SK-N-SH treated with all-trans-retinoic acid at 6 μM for 48 hours (cell line): ENCODE measurements around the gene MAP7.

Experiments
- ATAC-seq: fragments of 200-7000 bp; cut with Tn5 transposase; 3 replicates; pipeline ENCODE4 v1.9.1; 2020; ENCODE audit warnings: mild to moderate bottlenecking, moderate library complexity
- ARNTL ChIP-seq: fragments of 450-650 bp; formaldehyde crosslinking; IDR thresholded peaks from 2 replicates; pipeline ENCODE4 v1.5.0; 2020; ENCODE audit warnings: low read depth, mild to moderate bottlenecking, moderate library complexity, borderline replicate concordance
- BACH2 ChIP-seq: fragments of 250-450 bp; sonication (Bioruptor Pico); IDR thresholded peaks from 2 replicates; pipeline ENCODE4 v1.9.0; 2021; ENCODE audit warnings: mild to moderate bottlenecking, borderline replicate concordance
- CREB5 ChIP-seq: fragments of 250-450 bp; sonication (Bioruptor Pico); IDR thresholded peaks from 2 replicates; pipeline ENCODE4 v1.5.1; 2020; ENCODE audit warnings: low read depth, mild to moderate bottlenecking, moderate library complexity
- CSDC2 ChIP-seq: fragments of 250-450 bp; sonication (Bioruptor Pico); IDR thresholded peaks from 2 replicates; pipeline ENCODE4 v1.5.0; 2020; ENCODE audit warnings: mild to moderate bottlenecking, moderate library complexity
- CSRNP3 ChIP-seq: fragments of 250-450 bp; sonication (Bioruptor Pico); IDR thresholded peaks from 2 replicates; pipeline ENCODE4 v1.5.1; 2021; ENCODE audit warnings: mild to moderate bottlenecking, moderate library complexity
- ESRRG ChIP-seq: fragments of 250-450 bp; sonication (Bioruptor Pico); IDR thresholded peaks from 2 replicates; pipeline ENCODE4 v1.6.1; 2021; ENCODE audit warnings: mild to moderate bottlenecking
- GLIS3 ChIP-seq: fragments of 250-450 bp; sonication (Bioruptor Pico); IDR thresholded peaks from 2 replicates; pipeline ENCODE4 v1.5.0; 2020; ENCODE audit warnings: mild to moderate bottlenecking, moderate library complexity
- ISL1 ChIP-seq: fragments of 250-450 bp; sonication (Bioruptor Pico); IDR thresholded peaks from 2 replicates; pipeline ENCODE4 v2.1.2; 2022; ENCODE audit warnings: mild to moderate bottlenecking, moderate library complexity
- OSR1 ChIP-seq: fragments of 250-450 bp; sonication (Bioruptor Pico); IDR thresholded peaks from 2 replicates; pipeline ENCODE4 v1.8.0; 2022; ENCODE audit warnings: moderate library complexity, mild to moderate bottlenecking, inconsistent platforms
- POU6F1 ChIP-seq: fragments of 250-450 bp; sonication (Bioruptor Pico); IDR thresholded peaks from 2 replicates; pipeline ENCODE4 v1.8.0; 2021; ENCODE audit warnings: low read depth, mild to moderate bottlenecking, moderate library complexity, borderline replicate concordance
- PPARA ChIP-seq: fragments of 250-450 bp; sonication (Bioruptor Pico); IDR thresholded peaks from 2 replicates; pipeline ENCODE4 v1.5.0; 2020; ENCODE audit warnings: mild to moderate bottlenecking, borderline replicate concordance
- SNAI2 ChIP-seq: fragments of 250-450 bp; sonication (Bioruptor Pico); IDR thresholded peaks from 2 replicates; pipeline ENCODE4 v1.5.0; 2020; ENCODE audit warnings: mild to moderate bottlenecking, moderate library complexity
- TCF4 ChIP-seq: fragments of 250-450 bp; sonication (Bioruptor Pico); IDR thresholded peaks from 2 replicates; pipeline ENCODE4 v1.8.0; 2021; ENCODE audit warnings: mild to moderate bottlenecking, moderate library complexity, borderline replicate concordance
- TOX ChIP-seq: fragments of 250-450 bp; sonication (Bioruptor Pico); IDR thresholded peaks from 2 replicates; pipeline ENCODE4 v1.8.0; 2021; ENCODE audit warnings: mild to moderate bottlenecking, moderate library complexity, borderline replicate concordance
- TSHZ2 ChIP-seq: fragments of 250-450 bp; sonication (Bioruptor Pico); IDR thresholded peaks from 2 replicates; pipeline ENCODE4 v1.5.0; 2020; ENCODE audit warnings: mild to moderate bottlenecking, moderate library complexity
- ZC3H10 ChIP-seq: fragments of 250-450 bp; sonication (Bioruptor Pico); IDR thresholded peaks from 2 replicates; pipeline ENCODE4 v1.5.1; 2021; ENCODE audit warnings: mild to moderate bottlenecking, moderate library complexity
- ZFP3 ChIP-seq: fragments of 250-450 bp; sonication (Bioruptor Pico); IDR thresholded peaks from 2 replicates; pipeline ENCODE4 v1.5.0; 2020; ENCODE audit warnings: mild to moderate bottlenecking, moderate library complexity
- ZFP30 ChIP-seq: fragments of 450-650 bp; formaldehyde crosslinking; IDR thresholded peaks from 2 replicates; pipeline ENCODE4 v1.5.0; 2022; ENCODE audit warnings: mild to moderate bottlenecking, moderate library complexity
- ZNF565 ChIP-seq: fragments of 450-650 bp; formaldehyde crosslinking; conservative IDR thresholded peaks from 2 replicates; pipeline ENCODE4 v1.5.0; 2020; ENCODE audit warnings: low read depth, mild to moderate bottlenecking, moderate library complexity
- ZNF70 ChIP-seq: fragments of 450-650 bp; formaldehyde crosslinking; IDR thresholded peaks from 2 replicates; pipeline ENCODE4 v1.5.0; 2020; ENCODE audit warnings: mild to moderate bottlenecking, moderate library complexity
- ZNF8 ChIP-seq: fragments of 450-650 bp; formaldehyde crosslinking; IDR thresholded peaks from 2 replicates; pipeline ENCODE4 v1.5.0; 2020; ENCODE audit warnings: mild to moderate bottlenecking, moderate library complexity

Gene MAP7

GRCh38 chr6:136522636-136523035, 27.6 kb downstream of the MAP7 start:
- ATAC-seq, result no peak

GRCh38 chr6:136521911-136522310, 28.3 kb downstream of the MAP7 start:
- TF ChIP-seq ZNF565 (CRISPR knock-in tag) (no peak), ISL1 (CRISPR knock-in tag) (no peak), ESRRG (CRISPR knock-in tag) (no peak), TCF4 (no peak), ZFP3 (CRISPR knock-in tag) (no peak), ZNF8 (no peak), GLIS3 (CRISPR knock-in tag) (no peak), CSRNP3 (CRISPR knock-in tag) (no peak), TOX (no peak), ZNF70 (CRISPR knock-in tag) (no peak), POU6F1 (CRISPR knock-in tag) (no peak)

More at GRCh38 chr6:136522636-136523035, 27.6 kb downstream of the MAP7 start:
- TF ChIP-seq ZNF565 (CRISPR knock-in tag) (no peak), ZNF70 (CRISPR knock-in tag) (no peak), CSRNP3 (CRISPR knock-in tag) (no peak), BACH2 (no peak), ESRRG (CRISPR knock-in tag) (no peak)

GRCh38 chr6:136521427-136521826, 28.8 kb downstream of the MAP7 start:
- no peak for ATAC-seq
- no peak for TF ChIP-seq CREB5 (CRISPR knock-in tag)
- no peak for TF ChIP-seq ESRRG (CRISPR knock-in tag)
- no peak for TF ChIP-seq CSRNP3 (CRISPR knock-in tag)
- TF ChIP-seq PPARA (CRISPR knock-in tag), result no peak
- TF ChIP-seq TCF4, result no peak
- TF ChIP-seq POU6F1 (CRISPR knock-in tag), result no peak
- no peak for TF ChIP-seq CSDC2 (CRISPR knock-in tag)
- no peak for TF ChIP-seq ZNF8
- no peak for TF ChIP-seq ISL1 (CRISPR knock-in tag)
- TF ChIP-seq ARNTL, result no peak
- no peak for TF ChIP-seq BACH2
- TF ChIP-seq ZFP30 (CRISPR knock-in tag), result no peak
- no peak for TF ChIP-seq ZC3H10 (CRISPR knock-in tag)
- TF ChIP-seq ZNF70 (CRISPR knock-in tag), result no peak
- TF ChIP-seq TSHZ2 (CRISPR knock-in tag), result no peak
- TF ChIP-seq SNAI2 (CRISPR knock-in tag), result no peak
- TF ChIP-seq ZFP3 (CRISPR knock-in tag), result no peak
- TF ChIP-seq OSR1 (CRISPR knock-in tag), result no peak
- TF ChIP-seq GLIS3 (CRISPR knock-in tag), result no peak
- no peak for TF ChIP-seq TOX

More at GRCh38 chr6:136521911-136522310, 28.3 kb downstream of the MAP7 start:
- ATAC-seq, result no peak
